GM23338 (cell line): Measurements from ENCODE around the gene UNC5C. TPM values are rescaled to one million over a fixed set of nuclear protein-coding genes. Genes with fewer than 3 reads are reported as not detected.

Source experiments
- ATAC-seq: fragments of 200-7000 bp; cut with Tn5 transposase; 3 replicates; pipeline ENCODE4 v1.9.1; 2020
- DNase-seq: peaks from one replicate; pipeline ENCODE4 v3.0.0-alpha.2; 2015; ENCODE audit warnings: low spot score
- H2AFZ ChIP-seq: fragments of 200-600 bp; sonication (generic); 2 replicates; pipeline ENCODE4 v1.8.0; 2016; ENCODE audit warnings: antibody characterized with exemption, mild to moderate bottlenecking, moderate library complexity
- H3F3A ChIP-seq: fragments of 200-600 bp; sonication (generic); replicated peaks from 2 replicates; pipeline ENCODE4 v1.8.0; 2017; ENCODE audit warnings: antibody characterized with exemption, mixed run types, low read depth
- H3K27ac ChIP-seq: fragments of 200-600 bp; sonication (generic); 2 replicates; pipeline ENCODE4 v1.6.1; 2016; ENCODE audit warnings: low read depth
- H3K27me3 ChIP-seq: fragments of 200-600 bp; sonication (generic); 2 replicates; pipeline ENCODE4 v1.8.0; 2016; ENCODE audit warnings: mild to moderate bottlenecking, mixed run types, moderate library complexity; ENCODE audit not compliant: insufficient read depth
- H3K36me3 ChIP-seq: fragments of 200-600 bp; sonication (generic); 2 replicates; pipeline ENCODE4 v1.8.0; 2016; ENCODE audit warnings: mild to moderate bottlenecking; ENCODE audit not compliant: insufficient read depth
- H3K4me1 ChIP-seq: fragments of 200-600 bp; sonication (generic); 2 replicates; pipeline ENCODE4 v1.8.0; 2016; ENCODE audit warnings: mild to moderate bottlenecking, moderate library complexity; ENCODE audit not compliant: insufficient read depth
- H3K4me2 ChIP-seq: fragments of 200-600 bp; sonication (generic); 2 replicates; pipeline ENCODE4 v1.7.1; 2017; ENCODE audit warnings: mixed run types
- H3K4me3 ChIP-seq: fragments of 200-600 bp; sonication (generic); 2 replicates; pipeline ENCODE4 v1.6.1; 2016; ENCODE audit warnings: mixed run types
- H3K79me2 ChIP-seq: fragments of 200-600 bp; sonication (generic); replicated peaks from 2 replicates; pipeline ENCODE4 v1.8.0; 2017; ENCODE audit warnings: mild to moderate bottlenecking; ENCODE audit not compliant: insufficient read depth
- H3K9me2 ChIP-seq: fragments of 200-600 bp; sonication (generic); 2 replicates; pipeline ENCODE4 v1.8.0; 2017; ENCODE audit not compliant: insufficient read depth
- H4K20me1 ChIP-seq: fragments of 200-600 bp; sonication (generic); replicated peaks from 2 replicates; pipeline ENCODE4 v1.8.0; 2017; ENCODE audit warnings: mild to moderate bottlenecking; ENCODE audit not compliant: insufficient read depth
- H3K27ac Mint-ChIP-seq: 2 replicates; pipeline ENCODE4 v1.8.0; 2020; ENCODE audit warnings: inconsistent platforms, mild to moderate bottlenecking, moderate library complexity, mixed read lengths
- H3K27me3 Mint-ChIP-seq: 3 replicates; pipeline ENCODE4 v1.8.0; 2022; ENCODE audit warnings: low read depth, mild to moderate bottlenecking, moderate library complexity, mixed read lengths, inconsistent platforms; ENCODE audit not compliant: insufficient read depth, poor library complexity
- H3K36me3 Mint-ChIP-seq: 3 replicates; pipeline ENCODE4 v1.8.0; 2021; ENCODE audit warnings: low read depth, mild to moderate bottlenecking, inconsistent platforms, moderate library complexity, mixed read lengths
- H3K4me1 Mint-ChIP-seq: 3 replicates; pipeline ENCODE4 v1.8.0; 2020; ENCODE audit warnings: mild to moderate bottlenecking, inconsistent platforms, mixed read lengths
- H3K4me3 Mint-ChIP-seq: 3 replicates; pipeline ENCODE4 v1.8.0; 2021; ENCODE audit warnings: moderate library complexity, mild to moderate bottlenecking, inconsistent platforms, mixed read lengths
- H3K9me3 Mint-ChIP-seq: 3 replicates; pipeline ENCODE4 v1.8.0; 2020; ENCODE audit warnings: moderate library complexity, mild to moderate bottlenecking, inconsistent platforms, mixed read lengths
- CREB1 ChIP-seq: fragments of 250-450 bp; sonication (Bioruptor Pico); IDR thresholded peaks from 2 replicates; pipeline ENCODE4 v1.5.0; 2020; ENCODE audit warnings: low read depth, mild to moderate bottlenecking, moderate library complexity
- CTCF ChIP-seq, 2 experiments: fragments of 200-600 bp in 1 of 2; sonication (generic) in 1 of 2; conservative IDR thresholded peaks; 2 replicates each; pipeline versions ENCODE4 v1.5.1 to v1.6.1; 2016 to 2017; ENCODE audit warnings: antibody characterized with exemption in 2 of 2, low read depth in 2 of 2, mild to moderate bottlenecking in 2 of 2, moderate library complexity in 1 of 2
- EZH2 ChIP-seq: fragments of 200-600 bp; sonication (generic); IDR thresholded peaks from one replicate; pipeline ENCODE4 v1.8.0; 2017; ENCODE audit warnings: antibody characterized with exemption, mild to moderate bottlenecking, low read depth; ENCODE audit not compliant: unreplicated experiment
- NANOG ChIP-seq: IDR thresholded peaks from 2 replicates; pipeline ENCODE4 v1.6.1; 2016; ENCODE audit warnings: antibody characterized with exemption, borderline replicate concordance
- POLR2AphosphoS5 ChIP-seq: IDR thresholded peaks from 2 replicates; pipeline ENCODE4 v1.6.1; 2016; ENCODE audit warnings: antibody characterized with exemption, low read depth
- REST ChIP-seq: IDR thresholded peaks from one replicate; pipeline ENCODE4 v1.6.1; 2018; ENCODE audit warnings: antibody characterized with exemption; ENCODE audit not compliant: unreplicated experiment
- STAT1 ChIP-seq: IDR thresholded peaks from one replicate; pipeline ENCODE4 v1.6.1; 2016; ENCODE audit warnings: antibody characterized with exemption; ENCODE audit not compliant: unreplicated experiment
- ZNF114 ChIP-seq: fragments of 250-450 bp; sonication (Bioruptor Pico); IDR thresholded peaks from 2 replicates; pipeline ENCODE4 v1.5.0; 2020; ENCODE audit warnings: mild to moderate bottlenecking, moderate library complexity
- ZNF331 ChIP-seq: fragments of 250-450 bp; sonication (Bioruptor Pico); IDR thresholded peaks from 2 replicates; pipeline ENCODE4 v1.5.0; 2020; ENCODE audit warnings: low read depth, mild to moderate bottlenecking, moderate library complexity
- ZNF462 ChIP-seq: fragments of 250-450 bp; sonication (Bioruptor Pico); IDR thresholded peaks from 2 replicates; pipeline ENCODE4 v1.5.0; 2020; ENCODE audit warnings: mild to moderate bottlenecking, moderate library complexity
- polyA plus RNA-seq: library from polyadenylated mRNA; unstranded; fragments of >200 nt; fragmentation: Nextera tagmentation; extraction: Ambion mirVana; gene quantifications from 2 replicates; pipeline ENCODE4 v1.2.1, GENCODE V29; 2016
- total RNA-seq: library from RNA; depleted of rRNA; stranded (reverse); fragments of >200 nt; shearing (Covaris generic); gene quantifications from 2 replicates; pipeline ENCODE4 v1.2.3, GENCODE V29; 2014

Gene UNC5C
- total and polyA plus RNA-seq, 2 experiments from 2014 or later, result 0.08 to 0.21 TPM

- TF ChIP-seq ZNF114 (CRISPR knock-in tag) (no peak), CTCF (conservative IDR thresholded peaks at IDR 0.05; ENCODE audit: low read depth in 2 of 2) (no peak), STAT1 (no peak)
Measured at GRCh38 chr4:95255396-95256107, 293.2 kb downstream of the UNC5C start (continued).

- H3F3A ChIP-seq, result no peaks in the 10 kb centered on the region
- no peaks in the 10 kb centered on the region for H3K9me3 Mint-ChIP-seq
- H3K27ac Mint-ChIP-seq, result no peak overlapping the region
- no peaks in the 10 kb centered on the region for H4K20me1 ChIP-seq
- H3K9me2 ChIP-seq, result 0 out of 2 replicates have a peak, but pooled peaks cover 10% of the 10 kb centered on the region
- H3K4me3 Mint-ChIP-seq, result no peak overlapping the region
- no peak overlapping the region for H3K4me2 ChIP-seq
- no peak overlapping the region for H3K27ac ChIP-seq
- no peaks in the 10 kb centered on the region for H3K27me3 ChIP-seq
- H3K4me3 ChIP-seq, result no peak overlapping the region
- H3K27me3 Mint-ChIP-seq, result no peaks in the 10 kb centered on the region
- DNase-seq (no peak), ATAC-seq (no peak)
- no peaks in the 10 kb centered on the region for H3K79me2 ChIP-seq
- H3K36me3 ChIP-seq, result no peaks in the 10 kb centered on the region
- H3K4me1 Mint-ChIP-seq, result peaks cover 13% of the 10 kb centered on the region
- H3K36me3 Mint-ChIP-seq, result no peaks in the 10 kb centered on the region
- no peak overlapping the region for H2AFZ ChIP-seq
- H3K4me1 ChIP-seq, result 0 out of 2 replicates have a peak, but pooled peaks cover 6% of the 10 kb centered on the region
- TF ChIP-seq ZNF462 (CRISPR knock-in tag) (no peak), ZNF114 (CRISPR knock-in tag) (no peak), EZH2 (no peak), STAT1 (no peak), NANOG (no peak), CREB1 (no peak), CTCF (conservative IDR thresholded peaks at IDR 0.05; ENCODE audit: low read depth in 2 of 2) (no peak), ZNF331 (CRISPR knock-in tag) (no peak), POLR2AphosphoS5 (no peak), REST (no peak)
Measured at GRCh38 chr4:95251568-95251967, 297.2 kb downstream of the UNC5C start.
